Stimulated activated CD4-positive, alpha-beta T cell treated with anti-CD3 and anti-CD28 coated beads, TNF-alpha, amount 100 ng/mL, for 24 hours (primary cell): Measurements from ENCODE around the gene TEX36.
"Not testable (repeated sequence)": the region's sequence is repeated elsewhere in the genome, so short reads cannot be mapped to it uniquely, and the experiment has no call there.

Experiments used
- DNase-seq, 3 experiments: peaks; one replicate each; pipeline ENCODE4 v3.0.0-alpha.2; 2020; ENCODE audit warnings: low read depth in 3 of 3

The TEX36 gene

DNA sequence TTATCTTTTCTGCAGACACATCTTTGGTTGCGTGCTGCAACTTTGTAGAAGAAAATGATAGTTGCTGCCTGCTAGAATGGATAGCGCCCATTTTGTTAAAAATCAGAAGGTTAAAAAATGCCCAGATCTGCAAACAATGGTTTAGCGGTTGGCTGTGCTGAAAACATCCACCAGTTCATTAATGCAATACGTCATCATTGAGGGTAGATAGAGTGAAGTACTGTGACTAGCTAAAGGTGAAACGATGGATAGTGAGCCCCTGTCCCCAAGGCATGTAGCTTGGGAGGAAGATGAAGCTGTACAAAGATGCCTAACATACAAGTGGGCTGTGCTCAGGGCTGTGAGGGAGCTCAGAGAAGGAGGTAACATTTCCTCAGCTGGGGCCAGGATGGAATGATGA, 48.4 kb downstream of the TEX36 start:
- no peak for DNase-seq

DNA sequence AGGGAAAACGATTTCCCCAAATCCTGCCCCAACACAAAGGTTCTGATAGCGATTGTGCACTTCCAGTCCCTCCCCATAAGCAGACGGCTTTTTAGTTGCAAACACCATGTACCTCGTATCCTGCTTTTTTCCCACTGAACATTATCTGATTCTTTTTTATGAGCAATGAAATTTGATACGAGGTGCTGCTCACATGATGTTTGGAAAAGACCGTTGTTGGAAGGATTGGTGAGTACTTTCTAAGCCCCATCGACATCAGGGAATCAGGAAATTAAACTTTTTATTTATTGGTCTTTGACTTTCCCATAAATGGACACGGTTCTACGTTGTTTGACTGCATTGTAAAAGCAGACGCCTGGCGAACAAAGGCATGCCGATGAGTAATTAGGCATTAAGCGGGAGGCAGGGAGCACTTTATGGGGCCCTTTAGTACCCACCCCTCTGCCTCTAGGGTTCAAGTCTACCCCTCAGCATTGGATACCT, 49.4 kb downstream of the TEX36 start:
- no peak for DNase-seq

DNA sequence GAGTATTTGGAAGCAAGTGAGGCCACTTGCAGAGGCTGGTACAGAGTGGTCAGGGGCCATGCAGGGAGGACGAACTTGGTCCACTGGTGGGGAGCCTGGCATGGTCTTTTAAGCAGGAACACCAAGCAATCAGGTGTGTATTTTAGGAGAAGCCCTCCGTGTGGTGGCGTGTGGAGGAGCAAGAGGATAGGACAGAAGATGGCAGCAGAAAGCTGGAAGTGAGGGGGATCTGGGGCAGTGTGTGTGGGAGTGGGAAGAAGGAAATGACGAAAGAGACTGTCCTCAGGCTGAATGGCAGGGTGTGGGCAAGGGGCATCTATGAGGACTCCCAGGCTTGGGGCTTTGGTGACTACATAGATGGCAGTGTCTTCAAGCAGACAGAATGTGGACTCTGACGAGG, 51.2 kb downstream of the TEX36 start:
- DNase-seq: no peak

DNA sequence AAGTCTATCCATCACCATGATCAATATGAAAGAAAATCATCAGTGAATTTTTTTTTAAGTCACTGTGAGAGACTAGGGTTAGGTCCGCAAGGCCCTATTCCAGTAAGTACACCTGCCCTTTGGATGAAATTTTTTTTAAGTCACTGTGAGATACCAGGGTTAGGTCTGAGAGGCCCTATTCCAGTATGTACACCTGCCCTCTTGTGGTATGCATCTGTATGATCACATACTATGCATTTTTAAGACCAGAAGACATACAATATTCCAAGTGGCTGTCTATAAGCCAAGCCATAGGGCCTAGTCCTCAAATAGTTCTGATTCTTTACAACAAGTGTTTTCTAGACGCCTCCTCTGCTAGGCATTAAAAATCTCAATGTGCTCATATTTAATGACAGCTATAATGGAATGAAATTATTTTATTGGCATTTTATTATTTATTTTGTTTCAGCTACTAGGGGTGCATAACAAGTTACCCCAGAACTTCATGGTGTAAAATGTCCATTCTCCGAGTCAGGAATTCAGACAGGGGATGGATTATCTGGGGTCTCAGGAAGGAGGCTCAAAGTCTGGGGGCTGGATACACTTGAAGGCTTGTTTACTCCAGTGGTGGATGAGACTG, 53.1 kb downstream of the TEX36 start:
- DNase-seq: no peak

DNA sequence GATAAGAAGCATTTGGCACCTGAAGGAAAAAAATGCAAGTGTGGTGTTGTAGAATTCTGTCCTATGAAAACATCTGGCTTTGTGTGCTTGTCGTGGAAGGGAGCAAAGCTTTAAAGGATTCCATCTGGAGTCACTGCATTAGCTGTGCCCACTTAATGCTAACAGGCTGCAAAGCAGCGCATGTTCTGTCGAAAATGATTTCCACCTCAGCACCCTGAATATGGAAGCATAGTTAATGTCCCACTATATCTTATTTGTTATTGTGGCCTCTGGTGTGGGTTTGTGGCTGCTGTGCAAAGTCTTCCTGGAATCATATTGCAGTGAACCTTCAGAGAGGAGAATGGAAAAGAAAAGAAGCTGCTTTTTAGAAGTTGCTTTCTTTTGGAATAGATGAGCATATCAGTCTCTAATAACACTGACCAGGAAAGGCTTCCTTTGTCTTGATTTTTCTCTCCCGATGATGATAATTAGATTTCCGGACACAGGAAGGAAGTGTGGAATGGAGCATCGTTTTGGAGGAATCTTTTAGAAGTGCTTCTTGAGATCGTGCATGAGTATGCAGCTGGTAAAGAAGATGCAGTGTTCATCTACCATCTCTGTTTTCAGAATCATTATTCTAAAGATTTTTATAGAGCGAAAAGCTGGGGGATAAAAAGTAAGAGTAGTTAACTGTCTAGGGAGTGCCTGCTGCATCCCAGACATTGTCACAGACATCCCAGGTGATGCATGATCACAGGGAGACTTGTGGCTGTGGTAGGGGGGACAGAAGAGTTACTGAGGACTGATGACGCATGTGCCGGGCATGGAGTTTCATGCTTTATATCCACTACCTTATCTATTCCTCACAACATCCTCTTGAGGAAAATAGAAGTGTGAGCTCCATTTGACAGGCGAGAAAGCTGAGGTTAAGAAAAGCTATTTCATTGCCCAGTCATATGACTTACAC, 54.6 kb downstream of the TEX36 start:
- DNase-seq: no peak

DNA sequence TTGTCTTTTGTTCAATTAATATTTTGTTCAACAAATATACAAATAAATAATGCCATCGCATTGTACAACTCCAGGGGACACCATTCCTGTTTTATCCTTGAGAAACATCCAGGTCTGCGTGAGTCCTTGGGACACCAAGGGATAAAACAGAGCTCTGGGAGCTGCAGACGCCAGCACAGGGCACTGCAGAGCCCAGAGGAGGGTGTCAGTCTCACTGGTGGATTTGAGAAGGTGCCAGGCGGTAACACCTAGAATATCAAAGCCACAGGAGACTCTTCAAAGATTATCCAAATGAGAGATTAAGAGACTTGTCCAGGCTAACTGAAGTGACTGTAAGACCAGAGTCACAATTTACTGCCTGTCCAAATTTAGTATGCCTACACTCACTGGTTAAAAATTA, 55.3 kb downstream of the TEX36 start:
- DNase-seq: no peak

DNA sequence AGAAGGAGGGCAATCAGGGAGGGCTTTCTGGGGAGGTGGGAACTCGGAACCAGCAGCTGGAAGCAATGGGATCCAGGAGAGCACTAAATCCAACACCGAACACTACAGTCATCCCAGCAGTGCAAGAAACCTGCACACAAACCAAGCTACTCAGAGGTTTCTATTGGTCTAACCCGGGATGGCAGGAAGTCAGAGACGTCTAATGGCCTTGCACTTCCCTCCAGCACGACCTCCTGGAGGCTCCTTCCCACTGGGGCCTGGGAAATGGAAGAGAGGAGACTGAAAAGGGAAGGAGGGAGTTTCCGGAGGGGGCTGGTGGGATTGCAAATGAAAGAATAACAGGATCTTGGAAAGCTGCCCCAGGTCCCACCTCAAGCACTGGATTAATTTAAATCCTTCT, 56.3 kb downstream of the TEX36 start:
- no peak for DNase-seq

DNA sequence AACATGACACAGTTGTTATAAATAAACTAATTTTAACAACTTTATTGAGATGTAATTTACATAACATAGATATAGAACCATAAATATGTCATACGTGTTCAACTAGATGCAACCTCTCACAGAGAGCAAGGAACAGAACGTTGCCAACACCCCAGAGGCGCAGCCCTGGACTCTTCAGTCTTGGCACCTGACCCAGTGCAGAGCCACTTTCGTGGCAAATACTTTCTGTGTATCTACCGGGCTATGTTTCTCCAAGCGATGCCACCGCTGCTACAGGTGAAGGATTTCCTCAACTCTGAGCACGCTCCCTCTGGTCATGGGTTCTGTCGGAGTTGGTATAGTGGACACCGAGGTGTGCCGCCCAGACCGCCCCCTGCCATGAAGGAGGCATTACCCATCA, 57.4 kb downstream of the TEX36 start:
- DNase-seq: no peak

DNA sequence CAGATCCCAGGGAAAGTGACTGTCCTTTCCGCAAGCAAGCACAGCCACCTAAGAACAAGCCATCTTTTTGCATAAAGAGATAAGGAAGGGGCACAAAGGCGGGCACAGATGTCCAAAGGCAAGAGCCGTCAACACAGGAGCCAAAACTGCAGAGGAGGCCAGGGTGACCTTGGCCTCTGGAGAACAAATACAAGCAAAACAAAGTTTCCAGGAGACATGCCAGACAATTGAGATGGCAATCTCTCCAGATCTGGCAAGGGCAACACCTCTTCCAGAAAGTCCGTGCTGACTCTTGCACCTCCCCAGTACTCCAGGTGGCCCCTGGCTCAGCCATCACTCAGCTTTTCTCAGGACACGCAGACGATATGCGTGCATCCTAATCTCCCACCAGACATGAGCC, 58.2 kb downstream of the TEX36 start:
- no peak for DNase-seq

DNA sequence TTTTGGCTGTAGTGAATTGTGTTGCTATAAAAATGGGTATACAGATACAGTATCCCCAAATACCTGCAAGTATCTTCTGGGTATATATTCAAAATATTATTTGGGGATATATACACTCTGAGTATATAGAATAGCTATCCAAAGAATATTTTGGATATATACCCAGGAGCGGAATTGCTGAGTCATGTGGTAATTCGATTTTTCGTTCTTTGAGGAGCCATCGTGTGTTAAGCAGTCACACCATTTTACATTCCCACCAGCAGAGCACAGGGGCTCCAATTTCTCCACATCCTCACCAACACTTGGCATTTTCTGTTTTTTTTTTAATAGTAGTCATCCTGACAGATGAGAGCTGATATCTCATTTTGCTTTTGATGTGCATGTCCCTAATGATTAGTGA, 61.9 kb downstream of the TEX36 start:
- DNase-seq: no peak

DNA sequence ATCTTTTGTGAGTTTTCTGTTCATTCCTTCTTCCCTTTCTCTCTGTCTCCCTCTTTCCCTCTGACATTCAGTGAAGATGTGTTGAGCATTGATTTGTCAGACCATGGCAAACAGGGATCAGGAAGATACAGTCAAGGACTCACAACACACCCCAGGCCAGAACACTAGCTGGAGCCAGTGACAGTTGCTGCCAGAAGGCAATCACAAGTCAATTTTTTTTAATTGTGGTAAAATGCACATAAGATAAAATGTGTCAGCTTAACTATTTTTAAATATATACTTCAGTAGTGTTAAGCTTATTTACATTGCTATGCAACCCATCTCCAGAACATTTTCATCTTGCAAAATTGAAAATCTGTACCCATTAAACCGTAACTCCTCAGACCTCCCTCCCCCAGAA, 62.6 kb downstream of the TEX36 start:
- DNase-seq: no peak

DNA sequence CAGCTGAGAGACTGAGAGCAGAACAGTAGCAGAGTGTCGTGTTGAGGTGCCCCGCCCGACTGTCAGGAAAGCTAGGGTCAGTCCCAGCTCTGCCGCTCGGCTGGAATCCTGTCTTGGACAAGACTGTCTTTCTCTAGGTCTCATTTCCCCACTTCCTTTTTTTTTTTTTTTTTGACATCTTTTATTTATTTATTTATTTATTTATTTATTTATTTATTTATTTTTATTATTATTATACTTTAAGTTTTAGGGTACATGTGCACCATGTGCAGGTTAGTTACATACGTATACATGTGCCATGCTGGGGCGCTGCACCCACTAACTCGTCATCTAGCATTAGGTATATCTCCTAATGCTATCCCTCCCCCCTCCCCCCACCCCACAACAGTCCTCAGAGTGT, 69.9 kb downstream of the TEX36 start:
- DNase-seq: not testable (repeated sequence)

DNA sequence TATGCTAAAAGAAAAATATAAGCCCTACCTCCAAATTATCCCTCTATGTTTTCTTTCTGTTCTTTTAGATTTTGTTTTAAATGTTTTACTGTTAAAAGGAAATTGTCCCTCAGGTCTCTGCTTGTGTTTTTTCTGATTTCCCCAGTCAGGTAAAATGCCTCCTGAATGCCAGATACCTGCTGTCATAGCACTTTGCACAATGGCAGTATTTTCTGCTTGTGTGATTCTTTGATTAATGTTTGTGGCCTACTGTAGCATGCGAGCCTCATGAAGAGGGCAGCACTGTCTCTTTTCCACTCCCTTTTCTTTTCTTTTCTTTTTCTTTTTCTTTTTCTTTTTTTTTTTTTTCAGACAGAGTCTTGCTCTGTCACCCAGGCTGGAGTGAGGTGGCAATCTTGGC, 71.2 kb downstream of the TEX36 start:
- no peak for DNase-seq

DNA sequence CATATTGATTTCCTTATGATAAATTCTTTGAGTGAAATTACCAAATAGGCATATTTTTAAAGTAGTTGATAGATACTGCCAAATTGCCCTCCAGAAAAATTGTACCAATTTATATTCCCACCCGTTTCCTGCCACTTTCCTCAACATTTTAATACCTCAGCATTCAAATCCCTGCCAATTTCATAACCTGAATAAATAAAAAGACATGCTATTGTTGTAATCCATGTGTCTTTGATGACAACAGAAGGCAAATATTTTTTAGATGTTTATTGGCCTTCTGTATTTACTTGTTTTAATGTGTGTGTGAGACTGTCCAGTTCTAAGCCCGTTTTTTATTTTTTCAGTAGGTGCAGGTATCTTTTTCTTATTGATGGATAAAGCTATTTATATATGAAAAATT, 71.7 kb downstream of the TEX36 start:
- no peak for DNase-seq

DNA sequence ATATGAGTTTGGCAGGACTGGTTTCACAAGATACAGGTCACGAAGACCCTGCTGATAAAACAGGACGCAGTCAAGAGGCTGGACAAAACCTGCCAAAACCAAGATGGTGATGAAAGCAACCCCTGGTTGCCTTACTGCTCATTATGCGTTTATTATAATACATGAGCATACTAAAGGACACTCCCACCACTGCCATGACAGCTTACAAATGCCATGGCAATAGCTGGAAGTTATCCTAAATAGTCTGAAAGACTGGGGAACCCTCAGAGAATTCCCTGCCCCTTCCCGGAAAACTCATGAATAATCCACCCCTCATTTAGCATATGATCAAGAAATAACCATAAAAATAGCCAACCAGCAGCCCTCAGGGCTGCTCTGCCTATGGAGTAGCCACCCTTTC, 73.1 kb downstream of the TEX36 start:
- DNase-seq: no peak

DNA sequence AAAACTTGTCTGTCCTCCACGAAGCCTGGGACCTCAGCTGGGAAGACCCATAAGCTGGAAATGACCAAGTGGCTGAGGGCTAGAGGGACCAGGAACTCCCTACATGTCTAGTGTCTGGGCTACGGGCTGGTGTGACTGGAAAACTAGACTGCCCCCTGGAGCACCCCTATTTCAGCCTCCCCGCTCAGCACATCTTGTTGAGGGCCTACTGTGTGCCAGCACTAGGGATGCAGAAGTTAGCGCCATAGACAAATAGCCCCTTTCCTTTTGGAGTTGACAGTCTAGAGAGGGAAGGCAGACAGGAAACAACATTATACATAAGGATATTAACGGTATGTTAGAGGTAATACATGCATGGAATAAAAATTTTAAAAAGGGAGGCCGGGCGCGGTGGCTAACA, 74.5 kb downstream of the TEX36 start:
- no peak for DNase-seq

DNA sequence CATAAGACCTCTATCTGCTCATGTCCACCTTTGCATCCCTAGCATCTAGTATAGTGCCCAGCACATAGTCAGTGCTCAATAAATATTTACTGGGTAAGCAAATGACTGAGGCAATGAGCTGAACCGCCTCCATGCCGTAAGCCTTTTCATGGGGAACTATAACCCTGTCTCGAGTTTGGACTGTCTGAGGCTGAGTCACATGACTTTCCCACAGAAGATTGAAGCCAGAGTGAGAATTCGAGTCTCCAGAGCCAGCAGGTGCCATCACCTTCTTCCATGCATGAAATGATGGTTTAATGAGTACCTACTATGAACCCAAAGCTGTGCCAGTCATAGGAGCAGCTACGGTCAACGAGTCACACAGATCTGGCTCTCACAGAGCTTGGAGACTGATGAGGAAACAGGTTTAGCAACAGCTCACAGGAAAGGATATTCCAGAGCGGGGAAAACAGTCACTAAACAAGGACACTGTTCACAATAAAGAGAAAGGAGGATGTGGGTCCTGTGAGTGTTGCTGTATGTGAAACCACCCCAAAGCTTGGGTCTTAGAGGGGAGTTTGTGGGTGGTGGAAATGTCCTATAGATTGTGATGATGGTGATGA, 75.2 kb downstream of the TEX36 start:
- no peak for DNase-seq

DNA sequence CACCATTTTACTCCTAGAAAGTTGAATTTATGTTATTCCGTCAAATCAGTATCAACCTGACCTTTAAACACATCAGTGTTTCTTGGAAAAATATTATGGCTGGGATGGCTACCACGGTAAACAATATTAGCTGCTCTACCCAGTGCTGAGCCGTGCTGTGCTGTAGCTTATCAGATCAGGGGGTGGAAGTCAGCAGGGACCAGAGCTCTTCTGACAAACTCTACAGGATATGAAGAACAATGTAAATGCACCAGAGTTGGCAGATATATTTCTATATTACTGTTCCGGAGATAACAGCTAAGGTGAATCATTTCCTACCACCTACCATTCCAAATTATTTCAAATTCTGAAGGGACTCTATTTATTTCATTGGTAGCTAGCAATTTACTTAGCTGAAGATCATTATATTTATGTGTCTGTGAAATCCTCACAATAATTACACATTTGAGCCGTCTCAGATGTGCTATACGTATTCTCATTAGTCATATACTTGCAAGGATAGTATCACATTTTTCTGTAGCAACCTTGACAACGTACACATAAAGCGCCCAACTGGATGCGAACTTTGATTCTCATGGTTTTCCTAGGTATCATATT, 76.5 kb downstream of the TEX36 start:
- DNase-seq: no peak
